Smooth muscle cell (in vitro differentiated cells): Measurements from ENCODE around the gene MTX1. TPM values are rescaled to one million over a fixed set of nuclear protein-coding genes. Genes with fewer than 3 reads are reported as not detected.
"Not testable (repeated sequence)": the region's sequence is repeated elsewhere in the genome, so short reads cannot be mapped to it uniquely, and the experiment has no call there.

ENCODE experiments used
- DNase-seq: peaks from one replicate; lab custom pipeline; 2025; ENCODE audit not compliant: unreplicated experiment; lab: John Stamatoyannopoulos, UW
- H2AFZ ChIP-seq: fragments of 200-600 bp; sonication (generic); 2 replicates; pipeline ENCODE4 v1.6.0; 2016; ENCODE audit warnings: antibody characterized with exemption, low read depth, mild to moderate bottlenecking
- H3F3A ChIP-seq: fragments of 200-600 bp; sonication (generic); 2 replicates; pipeline ENCODE4 v1.6.0; 2017; ENCODE audit warnings: antibody characterized with exemption, low read depth
- H3K27ac ChIP-seq: fragments of 200-600 bp; sonication (generic); 2 replicates; pipeline ENCODE4 v1.5.1; 2016; ENCODE audit warnings: low read depth, mild to moderate bottlenecking
- H3K27me3 ChIP-seq: fragments of 200-600 bp; sonication (generic); 2 replicates; pipeline ENCODE4 v1.6.1; 2016; ENCODE audit warnings: low read depth, mild to moderate bottlenecking
- H3K36me3 ChIP-seq: fragments of 200-600 bp; sonication (generic); 2 replicates; pipeline ENCODE4 v1.5.1; 2016; ENCODE audit warnings: low read depth
- H3K4me1 ChIP-seq: fragments of 200-600 bp; sonication (generic); 2 replicates; pipeline ENCODE4 v1.5.1; 2016; ENCODE audit warnings: low read depth
- H3K4me2 ChIP-seq: fragments of 200-600 bp; sonication (generic); 2 replicates; pipeline ENCODE4 v1.6.0; 2016; ENCODE audit warnings: mild to moderate bottlenecking
- H3K4me3 ChIP-seq: fragments of 200-600 bp; sonication (generic); 2 replicates; pipeline ENCODE4 v1.5.1; 2016; ENCODE audit warnings: mild to moderate bottlenecking
- H3K79me2 ChIP-seq: fragments of 200-600 bp; sonication (generic); 2 replicates; pipeline ENCODE4 v1.6.0; 2016; ENCODE audit warnings: low read depth, mild to moderate bottlenecking
- H3K9ac ChIP-seq: fragments of 200-600 bp; sonication (generic); 2 replicates; pipeline ENCODE4 v1.6.0; 2016; ENCODE audit warnings: low read depth
- H3K9me3 ChIP-seq: fragments of 200-600 bp; sonication (generic); replicated peaks from 2 replicates; pipeline ENCODE4 v1.5.1; 2016; ENCODE audit warnings: low read depth
- H4K20me1 ChIP-seq: fragments of 200-600 bp; sonication (generic); 2 replicates; pipeline ENCODE4 v1.6.0; 2016; ENCODE audit warnings: low read depth
- WGBS: methylation state at CpG from one replicate; pipeline ENCODE4 v1.1.7; 2016; ENCODE audit warnings: low lambda C conversion rate; 5-methylcytosine and 5-hydroxymethylcytosine counted together
- polyA plus RNA-seq: library from polyadenylated mRNA; unstranded; fragments of >200 nt; fragmentation: Nextera tagmentation; extraction: Ambion mirVana; gene quantifications from 2 replicates; pipeline ENCODE4 v1.2.1, GENCODE V29; 2016
- total RNA-seq: library from RNA; depleted of rRNA; stranded (reverse); fragments of >200 nt; gene quantifications from 2 replicates; pipeline ENCODE4 v1.2.3, GENCODE V29; 2014
- TF ChIP-seq, protein P1 (sequence below): fragments of 200-600 bp; sonication (generic); IDR thresholded peaks from 2 replicates; pipeline ENCODE4 v1.5.1; 2017; ENCODE audit warnings: borderline replicate concordance, mild to moderate bottlenecking, antibody characterized with exemption; ENCODE audit not compliant: insufficient read depth, poor library complexity, severe bottlenecking

The MTX1 gene
- total and polyA plus RNA-seq, 2 experiments from 2014 or later = 45.2 to 109 TPM

GRCh38 chr1:155218854-155219591, 10.5 kb downstream of the MTX1 start:
- Histone ChIP-seq H3K27me3 (no peaks in the 10 kb centered on the region), H3K9ac (no peak overlapping the region), H3K4me1 (no peaks in the 10 kb centered on the region), H3K36me3 (no peaks in the 10 kb centered on the region), H3K27ac (no peak overlapping the region), H3K79me2 (no peaks in the 10 kb centered on the region), H3K4me2 (no peak overlapping the region), H4K20me1 (no peaks in the 10 kb centered on the region), H3K9me3 (no peaks in the 10 kb centered on the region), H2AFZ (no peak overlapping the region), H3K4me3 (no peak overlapping the region), H3F3A (no peaks in the 10 kb centered on the region)
- TF ChIP-seq, protein P1, sequence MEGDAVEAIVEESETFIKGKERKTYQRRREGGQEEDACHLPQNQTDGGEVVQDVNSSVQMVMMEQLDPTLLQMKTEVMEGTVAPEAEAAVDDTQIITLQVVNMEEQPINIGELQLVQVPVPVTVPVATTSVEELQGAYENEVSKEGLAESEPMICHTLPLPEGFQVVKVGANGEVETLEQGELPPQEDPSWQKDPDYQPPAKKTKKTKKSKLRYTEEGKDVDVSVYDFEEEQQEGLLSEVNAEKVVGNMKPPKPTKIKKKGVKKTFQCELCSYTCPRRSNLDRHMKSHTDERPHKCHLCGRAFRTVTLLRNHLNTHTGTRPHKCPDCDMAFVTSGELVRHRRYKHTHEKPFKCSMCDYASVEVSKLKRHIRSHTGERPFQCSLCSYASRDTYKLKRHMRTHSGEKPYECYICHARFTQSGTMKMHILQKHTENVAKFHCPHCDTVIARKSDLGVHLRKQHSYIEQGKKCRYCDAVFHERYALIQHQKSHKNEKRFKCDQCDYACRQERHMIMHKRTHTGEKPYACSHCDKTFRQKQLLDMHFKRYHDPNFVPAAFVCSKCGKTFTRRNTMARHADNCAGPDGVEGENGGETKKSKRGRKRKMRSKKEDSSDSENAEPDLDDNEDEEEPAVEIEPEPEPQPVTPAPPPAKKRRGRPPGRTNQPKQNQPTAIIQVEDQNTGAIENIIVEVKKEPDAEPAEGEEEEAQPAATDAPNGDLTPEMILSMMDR = no peak
- WGBS = 70% methylated on average over 7 of the region's 7 CpGs
- no peak for DNase-seq

DNA sequence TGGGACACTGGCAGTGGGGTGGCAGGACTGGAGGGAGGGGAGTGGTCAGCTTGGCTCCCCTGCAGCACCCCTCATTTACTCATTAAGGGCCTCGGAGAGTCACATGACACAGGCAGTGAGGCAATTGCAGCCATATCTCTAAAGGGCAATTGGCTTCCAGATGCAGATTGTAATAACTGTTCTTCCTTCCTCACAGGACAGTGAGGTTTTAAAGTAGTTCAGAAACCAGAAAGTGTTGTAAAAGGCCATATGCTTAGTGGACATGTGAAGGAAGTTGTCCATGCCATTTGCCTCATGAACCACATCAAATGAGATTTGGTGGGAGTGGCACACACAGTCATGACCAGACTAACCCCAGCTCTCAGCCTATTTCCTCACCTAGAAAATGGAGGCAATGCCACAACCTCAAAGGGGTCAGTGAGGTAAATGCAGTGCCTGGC, 11.1 kb downstream of the MTX1 start:
- Histone ChIP-seq H3F3A (no peaks in the 10 kb centered on the region), H3K79me2 (no peaks in the 10 kb centered on the region), H3K4me1 (no peaks in the 10 kb centered on the region), H2AFZ (no peak overlapping the region), H3K4me3 (no peak overlapping the region), H3K4me2 (no peak overlapping the region), H3K9ac (no peak overlapping the region), H4K20me1 (no peaks in the 10 kb centered on the region), H3K9me3 (no peaks in the 10 kb centered on the region), H3K27ac (peak overlapping the region; percentile 6), H3K27me3 (no peaks in the 10 kb centered on the region), H3K36me3 (no peaks in the 10 kb centered on the region)
- 53% methylated on average over 1 of the region's 1 CpG for WGBS
- no peak for DNase-seq
- TF ChIP-seq, protein P1 = no peak

DNA sequence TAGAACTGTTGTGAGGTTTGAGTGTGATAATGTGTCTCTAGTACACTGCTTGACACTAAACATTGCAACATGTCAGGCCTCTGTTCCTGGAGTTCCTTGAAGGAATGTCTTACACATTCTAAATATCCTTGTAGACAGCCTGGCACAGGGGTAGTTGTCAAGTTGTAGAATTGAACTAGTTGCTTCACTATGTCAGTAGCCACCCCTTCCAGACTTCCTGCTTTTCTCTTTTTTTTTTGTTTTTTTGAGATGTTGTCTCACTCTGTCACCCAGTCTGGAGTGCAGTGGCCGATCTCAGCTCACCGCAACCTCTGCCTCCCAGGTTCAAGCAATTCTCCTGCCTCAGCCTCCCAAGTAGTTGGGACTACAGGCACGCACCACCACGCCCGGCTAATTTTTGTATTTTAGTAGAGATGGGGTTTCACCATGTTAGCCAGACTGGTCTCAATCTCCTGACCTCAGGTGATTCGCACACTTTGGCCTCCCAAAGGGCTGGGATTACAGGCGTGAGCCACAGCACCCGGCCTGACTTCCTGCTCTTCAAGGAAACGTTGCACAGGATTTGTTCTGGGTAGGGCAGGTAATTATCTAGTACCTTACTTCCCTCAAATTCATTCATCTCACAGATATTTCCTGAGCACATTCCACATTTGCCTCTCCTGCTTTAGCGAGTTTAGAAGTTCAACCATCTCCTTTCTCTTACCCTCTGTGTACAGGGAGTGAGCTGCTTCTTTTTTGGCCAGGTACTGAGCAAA, 11.9 kb downstream of the MTX1 start:
- peak overlapping the region; percentile 6 for H3K27ac ChIP-seq
- H3K4me1 ChIP-seq, H3K36me3 ChIP-seq, H3K4me3 ChIP-seq, H3F3A ChIP-seq, H4K20me1 ChIP-seq, H3K9me3 ChIP-seq, DNase-seq, H3K27me3 ChIP-seq, H3K9ac ChIP-seq, H3K79me2 ChIP-seq, H3K4me2 ChIP-seq, H2AFZ ChIP-seq: not testable (repeated sequence)
- 89% methylated on average over 10 of the region's 10 CpGs for WGBS

GRCh38 chr1:155223047-155223446, 14.6 kb downstream of the MTX1 start:
- no peaks in the 10 kb centered on the region for H3K36me3 ChIP-seq

GRCh38 chr1:155225404-155225759, 16.9 kb downstream of the MTX1 start:
- WGBS = 96% methylated on average over 8 of the region's 8 CpGs
- not testable (repeated sequence) for H3K4me3 ChIP-seq, H4K20me1 ChIP-seq, H3K27me3 ChIP-seq, DNase-seq, H3K79me2 ChIP-seq, H3K9me3 ChIP-seq, H3K36me3 ChIP-seq, H3K9ac ChIP-seq, H2AFZ ChIP-seq
- Histone ChIP-seq H3F3A (peaks cover 13% of the 10 kb centered on the region), H3K4me2 (peak overlapping the region; percentile 82), H3K4me1 (peaks cover 17% of the 10 kb centered on the region), H3K27ac (peak overlapping the region; percentile 95)

More at GRCh38 chr1:155223047-155223446, 14.6 kb downstream of the MTX1 start:
- Histone ChIP-seq H3K27ac (no peak overlapping the region), H4K20me1 (no peaks in the 10 kb centered on the region), H3K4me3 (no peak overlapping the region), H3K9me3 (no peaks in the 10 kb centered on the region), H3F3A (peaks cover 13% of the 10 kb centered on the region), H3K79me2 (peaks cover 5% of the 10 kb centered on the region), H2AFZ (no peak overlapping the region), H3K27me3 (no peaks in the 10 kb centered on the region), H3K4me1 (peaks cover 17% of the 10 kb centered on the region), H3K4me2 (no peak overlapping the region), H3K9ac (no peak overlapping the region)
- WGBS = 91% methylated on average over 7 of the region's 7 CpGs
- TF ChIP-seq, protein P1 = no peak
- DNase-seq = no peak
